SK-N-SH (cell line): ENCODE results near the gene LYRM4. TPM values are rescaled to one million over a fixed set of nuclear protein-coding genes. Genes with fewer than 3 reads are reported as not detected.

Experiments
- CTCF ChIA-PET: fragments of 300-600, 350-600 bp; formaldehyde crosslinking; extraction: SDS; loops from one replicate; lab custom pipeline; 2021; lab: Yijun Ruan, JAX
- POLR2A ChIA-PET: fragments of 350-600 bp; sonication (Branson Sonifier 250); formaldehyde crosslinking; extraction: SDS; loops from one replicate; lab custom pipeline; 2020; ENCODE audit warnings: antibody characterized with exemption, inconsistent platforms; lab: Yijun Ruan, JAX
- DNase-seq: peaks from one replicate; pipeline ENCODE4 v3.0.0; 2012
- H2AFZ ChIP-seq: fragments of 200-600 bp; sonication (generic); 2 replicates; pipeline ENCODE4 v1.8.1; 2016; ENCODE audit warnings: antibody characterized with exemption, mild to moderate bottlenecking, low read depth
- H3F3A ChIP-seq: fragments of 200-600 bp; sonication (generic); replicated peaks from 2 replicates; pipeline ENCODE3; 2016; ENCODE audit warnings: antibody characterized with exemption, mild to moderate bottlenecking; ENCODE audit not compliant: insufficient read depth
- H3K27ac ChIP-seq, 2 experiments: fragments of 200-500 bp in 1 of 2; fragments of 200-600 bp in 1 of 2; sonication (Bioruptor generic) in 1 of 2; sonication (generic), shearing (Covaris generic) in 1 of 2; 2 replicates each; pipeline versions ENCODE4 v1.5.1 to v1.6.1; 2014 to 2016; ENCODE audit warnings: low read depth in 2 of 2, inconsistent platforms in 1 of 2, low read length in 1 of 2, mild to moderate bottlenecking in 1 of 2, mixed read lengths in 1 of 2
- H3K27me3 ChIP-seq: fragments of 200-600 bp; sonication (generic), shearing (Covaris generic); 2 replicates; pipeline ENCODE4 v1.6.1; 2016; ENCODE audit warnings: mixed run types; ENCODE audit not compliant: insufficient read depth
- H3K36me3 ChIP-seq, 2 experiments: fragments of 200-500 bp in 1 of 2; fragments of 200-600 bp in 1 of 2; sonication (Bioruptor generic) in 1 of 2; sonication (generic) in 1 of 2; replicated peaks in 1 of 2; 2 replicates each; pipeline versions ENCODE3 to v1.5.1; 2014 to 2016; ENCODE audit warnings: low read length in 1 of 2, mild to moderate bottlenecking in 1 of 2; ENCODE audit not compliant: insufficient read depth in 2 of 2, control insufficient read depth in 1 of 2
- H3K4me1 ChIP-seq, 2 experiments: fragments of 200-500 bp in 1 of 2; fragments of 200-600 bp in 1 of 2; sonication (Bioruptor generic) in 1 of 2; sonication (generic), shearing (Covaris generic) in 1 of 2; 2 replicates each; pipeline versions ENCODE4 v1.5.1 to v1.6.1; 2014 to 2016; ENCODE audit warnings: low read depth in 1 of 2, low read length in 1 of 2, mixed run types in 1 of 2; ENCODE audit not compliant: insufficient read depth in 2 of 2, control insufficient read depth in 1 of 2
- H3K4me2 ChIP-seq: fragments of 200-600 bp; sonication (generic), shearing (Covaris generic); 2 replicates; pipeline ENCODE4 v1.6.1; 2017; ENCODE audit warnings: mixed run types
- H3K4me3 ChIP-seq, 2 experiments: fragments of 200-500 bp in 1 of 2; fragments of 200-600 bp in 1 of 2; sonication (Bioruptor generic) in 1 of 2; sonication (generic), shearing (Covaris generic) in 1 of 2; 2 replicates each; pipeline versions ENCODE4 v1.5.1 to v1.8.1; 2014 to 2016; ENCODE audit warnings: low read depth in 2 of 2, inconsistent platforms in 1 of 2, low read length in 1 of 2, mild to moderate bottlenecking in 1 of 2, mixed read lengths in 1 of 2, moderate library complexity in 1 of 2
- H3K79me2 ChIP-seq: fragments of 200-600 bp; sonication (generic); 2 replicates; pipeline ENCODE4 v1.8.1; 2017; ENCODE audit warnings: mild to moderate bottlenecking; ENCODE audit not compliant: insufficient read depth
- H3K9ac ChIP-seq: fragments of 200-600 bp; sonication (generic); 2 replicates; pipeline ENCODE4 v1.6.1; 2017; ENCODE audit warnings: mixed run types
- H3K9me2 ChIP-seq: fragments of 200-600 bp; sonication (generic); 2 replicates; pipeline ENCODE4 v1.6.1; 2017; ENCODE audit warnings: mixed run types
- H3K9me3 ChIP-seq: fragments of 200-600 bp; sonication (generic); 2 replicates; pipeline ENCODE4 v1.6.1; 2017; ENCODE audit warnings: mixed run types, mild to moderate bottlenecking, moderate library complexity
- H4K20me1 ChIP-seq: fragments of 200-600 bp; sonication (generic); 2 replicates; pipeline ENCODE4 v1.6.1; 2017; ENCODE audit warnings: mild to moderate bottlenecking, mixed run types; ENCODE audit not compliant: insufficient read depth
- ELF1 ChIP-seq: IDR thresholded peaks from 2 replicates; pipeline ENCODE4 v1.4.0; 2012
- EP300 ChIP-seq, 2 experiments: IDR thresholded peaks; 2 replicates each; pipeline versions ENCODE4 v1.4.0 to v1.6.1; 2012; ENCODE audit warnings: borderline replicate concordance in 1 of 2, low read depth in 1 of 2, low read length in 1 of 2
- FOXJ3 ChIP-seq: sonication (generic); formaldehyde crosslinking; IDR thresholded peaks from 2 replicates; pipeline ENCODE4 v1.5.1; 2020; ENCODE audit warnings: mild to moderate bottlenecking, missing genetic modification reagents
- GABPA ChIP-seq: IDR thresholded peaks from 2 replicates; pipeline ENCODE4 v1.4.0; 2012; ENCODE audit warnings: low read depth, mild to moderate bottlenecking
- GATA2 ChIP-seq: sonication (generic); formaldehyde crosslinking; IDR thresholded peaks from 2 replicates; pipeline ENCODE4 v1.5.0; 2020; ENCODE audit warnings: mild to moderate bottlenecking, missing genetic modification reagents
- JUND ChIP-seq: IDR thresholded peaks from 2 replicates; pipeline ENCODE4 v1.4.0; 2012
- MXI1 ChIP-seq: IDR thresholded peaks from 2 replicates; pipeline ENCODE4 v1.6.1; 2012; ENCODE audit warnings: mild to moderate bottlenecking, low read depth, low read length, improper control_type of control experiment
- NRF1 ChIP-seq: IDR thresholded peaks from 2 replicates; pipeline ENCODE4 v1.6.1; 2012; ENCODE audit warnings: low read depth, mild to moderate bottlenecking, low read length
- RAD21 ChIP-seq: IDR thresholded peaks from 2 replicates; pipeline ENCODE4 v1.6.1; 2012; ENCODE audit warnings: mild to moderate bottlenecking, low read length
- YY1 ChIP-seq: IDR thresholded peaks from 2 replicates; pipeline ENCODE4 v1.4.0; 2012; ENCODE audit warnings: low read depth, mild to moderate bottlenecking
- WGBS: methylation state at CpG from one replicate; pipeline ENCODE4 v1.1.6; 2017; ENCODE audit warnings: low lambda C conversion rate; 5-methylcytosine and 5-hydroxymethylcytosine counted together
- polyA plus RNA-seq, 3 experiments: library from polyadenylated mRNA; depleted of rRNA; stranded (reverse); fragments of >200 nt; gene quantifications; 2 replicates each; pipeline ENCODE4 v1.2.3, GENCODE V29; 2012
- TF ChIP-seq, protein P1 (sequence below): IDR thresholded peaks from 2 replicates; pipeline ENCODE4 v1.4.0; 2012; ENCODE audit warnings: low read depth, borderline replicate concordance
- TF ChIP-seq, protein P2 (sequence below): IDR thresholded peaks from 2 replicates; pipeline ENCODE4; 2012
- TF ChIP-seq, protein P3 (sequence below): IDR thresholded peaks from 2 replicates; pipeline ENCODE4 v1.4.0; 2012; ENCODE audit warnings: low read depth
- TF ChIP-seq, protein P4 (sequence below): fragments of 150-350 bp; IDR thresholded peaks from 2 replicates; pipeline ENCODE4 v1.6.1; 2017; ENCODE audit warnings: antibody characterized with exemption, low read length, low read depth, borderline replicate concordance
- TF ChIP-seq, protein P5 (sequence below): fragments of 200-600 bp; sonication (generic); IDR thresholded peaks from 2 replicates; pipeline ENCODE4 v1.6.1; 2017; ENCODE audit warnings: antibody characterized with exemption, mild to moderate bottlenecking, moderate library complexity
- TF ChIP-seq, protein P6 (sequence below): fragments of 150-350 bp; IDR thresholded peaks from 2 replicates; pipeline ENCODE4 v1.6.1; 2016; ENCODE audit warnings: mild to moderate bottlenecking, low read depth, low read length

Gene LYRM4
- polyA plus RNA-seq, 1 of the 3 experiments (the other 2 are of a cell fraction) = 37.2 TPM

DNA sequence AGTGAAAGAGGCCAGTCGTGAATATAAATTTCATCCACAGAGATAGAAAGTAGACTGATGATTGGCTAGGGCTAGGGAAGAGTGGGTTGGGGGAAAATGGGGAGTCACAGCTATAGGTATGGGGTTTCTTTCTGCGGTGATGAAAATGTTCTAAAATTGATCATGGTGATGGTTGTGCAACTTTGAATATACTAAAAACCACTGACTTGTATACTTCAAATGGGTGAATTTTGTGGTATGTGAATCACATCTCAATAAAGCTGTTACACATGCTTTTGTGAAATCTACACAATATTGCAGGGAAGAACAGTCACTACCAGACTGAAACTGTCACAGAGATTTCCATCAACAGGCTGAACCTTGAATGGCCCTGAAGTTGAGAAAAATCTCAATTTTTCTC lies 61.5 kb downstream of the LYRM4 start:
- no peak overlapping the region for H2AFZ ChIP-seq
- 96% methylated on average over 2 of the region's 2 CpGs for WGBS
- H3K27ac ChIP-seq = no peak overlapping the region
- no peaks in the 10 kb centered on the region for H3K9me2 ChIP-seq
- H3K9ac ChIP-seq = no peak overlapping the region
- no peaks in the 10 kb centered on the region for H3K27me3 ChIP-seq
- no peaks in the 10 kb centered on the region for H4K20me1 ChIP-seq
- H3K4me2 ChIP-seq = no peak overlapping the region
- no peaks in the 10 kb centered on the region for H3K79me2 ChIP-seq
- ChIA-PET POLR2A (no interaction called here), CTCF (interaction anchor here (0.7 kb wide), 1 partner anchor 27 kb away, joined by 3 read pairs; no protein-coding TSS in a partner anchor)
- H3K4me1 ChIP-seq = no peaks in the 10 kb centered on the region
- H3K9me3 ChIP-seq = no peaks in the 10 kb centered on the region
- no peak for DNase-seq
- H3F3A ChIP-seq = no peaks in the 10 kb centered on the region
- H3K36me3 ChIP-seq = no peaks in the 10 kb centered on the region
- TF ChIP-seq, protein P1, sequence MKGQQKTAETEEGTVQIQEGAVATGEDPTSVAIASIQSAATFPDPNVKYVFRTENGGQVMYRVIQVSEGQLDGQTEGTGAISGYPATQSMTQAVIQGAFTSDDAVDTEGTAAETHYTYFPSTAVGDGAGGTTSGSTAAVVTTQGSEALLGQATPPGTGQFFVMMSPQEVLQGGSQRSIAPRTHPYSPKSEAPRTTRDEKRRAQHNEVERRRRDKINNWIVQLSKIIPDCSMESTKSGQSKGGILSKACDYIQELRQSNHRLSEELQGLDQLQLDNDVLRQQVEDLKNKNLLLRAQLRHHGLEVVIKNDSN = no peak
- TF ChIP-seq JUND = no peak
- TF ChIP-seq, protein P2, sequence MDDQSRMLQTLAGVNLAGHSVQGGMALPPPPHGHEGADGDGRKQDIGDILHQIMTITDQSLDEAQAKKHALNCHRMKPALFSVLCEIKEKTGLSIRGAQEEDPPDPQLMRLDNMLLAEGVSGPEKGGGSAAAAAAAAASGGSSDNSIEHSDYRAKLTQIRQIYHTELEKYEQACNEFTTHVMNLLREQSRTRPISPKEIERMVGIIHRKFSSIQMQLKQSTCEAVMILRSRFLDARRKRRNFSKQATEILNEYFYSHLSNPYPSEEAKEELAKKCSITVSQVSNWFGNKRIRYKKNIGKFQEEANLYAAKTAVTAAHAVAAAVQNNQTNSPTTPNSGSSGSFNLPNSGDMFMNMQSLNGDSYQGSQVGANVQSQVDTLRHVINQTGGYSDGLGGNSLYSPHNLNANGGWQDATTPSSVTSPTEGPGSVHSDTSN = no peak
- TF ChIP-seq, protein P3, sequence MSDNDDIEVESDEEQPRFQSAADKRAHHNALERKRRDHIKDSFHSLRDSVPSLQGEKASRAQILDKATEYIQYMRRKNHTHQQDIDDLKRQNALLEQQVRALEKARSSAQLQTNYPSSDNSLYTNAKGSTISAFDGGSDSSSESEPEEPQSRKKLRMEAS = no peak
- TF ChIP-seq FOXJ3 = no peak
- no peak for TF ChIP-seq NRF1
- TF ChIP-seq, protein P4, sequence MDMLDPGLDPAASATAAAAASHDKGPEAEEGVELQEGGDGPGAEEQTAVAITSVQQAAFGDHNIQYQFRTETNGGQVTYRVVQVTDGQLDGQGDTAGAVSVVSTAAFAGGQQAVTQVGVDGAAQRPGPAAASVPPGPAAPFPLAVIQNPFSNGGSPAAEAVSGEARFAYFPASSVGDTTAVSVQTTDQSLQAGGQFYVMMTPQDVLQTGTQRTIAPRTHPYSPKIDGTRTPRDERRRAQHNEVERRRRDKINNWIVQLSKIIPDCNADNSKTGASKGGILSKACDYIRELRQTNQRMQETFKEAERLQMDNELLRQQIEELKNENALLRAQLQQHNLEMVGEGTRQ = no peak
- no peak for TF ChIP-seq YY1
- no peak for TF ChIP-seq RAD21
- no peak for TF ChIP-seq ELF1
- TF ChIP-seq, protein P5, sequence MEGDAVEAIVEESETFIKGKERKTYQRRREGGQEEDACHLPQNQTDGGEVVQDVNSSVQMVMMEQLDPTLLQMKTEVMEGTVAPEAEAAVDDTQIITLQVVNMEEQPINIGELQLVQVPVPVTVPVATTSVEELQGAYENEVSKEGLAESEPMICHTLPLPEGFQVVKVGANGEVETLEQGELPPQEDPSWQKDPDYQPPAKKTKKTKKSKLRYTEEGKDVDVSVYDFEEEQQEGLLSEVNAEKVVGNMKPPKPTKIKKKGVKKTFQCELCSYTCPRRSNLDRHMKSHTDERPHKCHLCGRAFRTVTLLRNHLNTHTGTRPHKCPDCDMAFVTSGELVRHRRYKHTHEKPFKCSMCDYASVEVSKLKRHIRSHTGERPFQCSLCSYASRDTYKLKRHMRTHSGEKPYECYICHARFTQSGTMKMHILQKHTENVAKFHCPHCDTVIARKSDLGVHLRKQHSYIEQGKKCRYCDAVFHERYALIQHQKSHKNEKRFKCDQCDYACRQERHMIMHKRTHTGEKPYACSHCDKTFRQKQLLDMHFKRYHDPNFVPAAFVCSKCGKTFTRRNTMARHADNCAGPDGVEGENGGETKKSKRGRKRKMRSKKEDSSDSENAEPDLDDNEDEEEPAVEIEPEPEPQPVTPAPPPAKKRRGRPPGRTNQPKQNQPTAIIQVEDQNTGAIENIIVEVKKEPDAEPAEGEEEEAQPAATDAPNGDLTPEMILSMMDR = no peak
- no peak for TF ChIP-seq GABPA
- TF ChIP-seq, protein P6, sequence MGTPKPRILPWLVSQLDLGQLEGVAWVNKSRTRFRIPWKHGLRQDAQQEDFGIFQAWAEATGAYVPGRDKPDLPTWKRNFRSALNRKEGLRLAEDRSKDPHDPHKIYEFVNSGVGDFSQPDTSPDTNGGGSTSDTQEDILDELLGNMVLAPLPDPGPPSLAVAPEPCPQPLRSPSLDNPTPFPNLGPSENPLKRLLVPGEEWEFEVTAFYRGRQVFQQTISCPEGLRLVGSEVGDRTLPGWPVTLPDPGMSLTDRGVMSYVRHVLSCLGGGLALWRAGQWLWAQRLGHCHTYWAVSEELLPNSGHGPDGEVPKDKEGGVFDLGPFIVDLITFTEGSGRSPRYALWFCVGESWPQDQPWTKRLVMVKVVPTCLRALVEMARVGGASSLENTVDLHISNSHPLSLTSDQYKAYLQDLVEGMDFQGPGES = no peak
- TF ChIP-seq GATA2 = no peak
- TF ChIP-seq EP300 (IDR thresholded peaks at IDR 0.05; ENCODE audit: borderline replicate concordance in 1 of 2, low read depth in 1 of 2, low read length in 1 of 2) = no peak
- TF ChIP-seq MXI1 = no peak
- no peak overlapping the region for H3K4me3 ChIP-seq
